DOHH2 (cell line): Measurements from ENCODE around the gene SVIL.

ENCODE experiments used
- H3F3A ChIP-seq: fragments of 200-600 bp; sonication (generic), shearing (Covaris generic); 2 replicates; pipeline ENCODE4 v1.6.0; 2016; ENCODE audit warnings: antibody characterized with exemption, mild to moderate bottlenecking; ENCODE audit not compliant: control insufficient read depth, insufficient read depth
- H3K27ac ChIP-seq: fragments of 200-600 bp; sonication (generic); 2 replicates; pipeline ENCODE4 v1.5.1; 2014; ENCODE audit warnings: low read depth, mild to moderate bottlenecking, low read length, moderate library complexity
- H3K27me3 ChIP-seq: fragments of 200-600 bp; sonication (generic); 2 replicates; pipeline ENCODE4 v1.6.1; 2014; ENCODE audit warnings: mild to moderate bottlenecking, low read length, mixed read lengths; ENCODE audit not compliant: control insufficient read depth
- H3K36me3 ChIP-seq: fragments of 200-600 bp; sonication (generic); 2 replicates; pipeline ENCODE4 v1.6.1; 2014; ENCODE audit warnings: mild to moderate bottlenecking, low read length, moderate library complexity, mixed read lengths; ENCODE audit not compliant: control insufficient read depth
- H3K4me1 ChIP-seq: fragments of 200-600 bp; sonication (generic); 2 replicates; pipeline ENCODE4 v1.6.1; 2014; ENCODE audit warnings: mild to moderate bottlenecking, low read length, mixed read lengths; ENCODE audit not compliant: control insufficient read depth
- H3K4me2 ChIP-seq: fragments of 200-600 bp; sonication (generic); 2 replicates; pipeline ENCODE4 v1.6.0; 2014; ENCODE audit warnings: mild to moderate bottlenecking, low read length, moderate library complexity
- H3K4me3 ChIP-seq: fragments of 200-600 bp; sonication (generic); 2 replicates; pipeline ENCODE4 v1.5.1; 2014; ENCODE audit warnings: mild to moderate bottlenecking, low read length, mixed read lengths
- H3K79me2 ChIP-seq: fragments of 200-600 bp; sonication (generic); 2 replicates; pipeline ENCODE4 v1.6.1; 2014; ENCODE audit warnings: mild to moderate bottlenecking, low read length, mixed read lengths; ENCODE audit not compliant: control insufficient read depth
- H3K9me2 ChIP-seq: fragments of 200-600 bp; sonication (generic); replicated peaks from 2 replicates; pipeline ENCODE4 v1.6.1; 2014; ENCODE audit warnings: mild to moderate bottlenecking, low read length, mixed read lengths; ENCODE audit not compliant: control insufficient read depth
- H3K9me3 ChIP-seq: fragments of 200-600 bp; sonication (generic); 2 replicates; pipeline ENCODE4 v1.6.1; 2014; ENCODE audit warnings: antibody characterized with exemption, low read length, mixed read lengths; ENCODE audit not compliant: control insufficient read depth, insufficient read depth
- H4K20me1 ChIP-seq: fragments of 200-600 bp; sonication (generic); 2 replicates; pipeline ENCODE4 v1.6.0; 2014; ENCODE audit warnings: low read depth, mild to moderate bottlenecking, antibody characterized with exemption, low read length, moderate library complexity; ENCODE audit not compliant: control insufficient read depth, insufficient read depth
- CTCF ChIP-seq: fragments of 200-600 bp; sonication (generic); IDR thresholded peaks from one replicate; pipeline ENCODE4 v1.5.1; 2014; ENCODE audit warnings: antibody characterized with exemption, mild to moderate bottlenecking, low read depth, low read length; ENCODE audit not compliant: poor library complexity, severe bottlenecking
- EZH2phosphoT487 ChIP-seq: fragments of 200-600 bp; sonication (generic); IDR thresholded peaks from 2 replicates; pipeline ENCODE4 v1.6.1; 2017; ENCODE audit warnings: borderline replicate concordance, mild to moderate bottlenecking, antibody characterized with exemption, low read length, moderate library complexity, mixed read lengths

Gene SVIL

GRCh38 chr10:29555746-29556481 lies 78.9 kb downstream of the SVIL start:
- H3K4me3 ChIP-seq: no peak overlapping the region
- H3K27ac ChIP-seq: no peak overlapping the region
- no peaks in the 10 kb centered on the region for H4K20me1 ChIP-seq
- TF ChIP-seq EZH2phosphoT487: no peak
- TF ChIP-seq CTCF: no peak
- H3K27me3 ChIP-seq: no peaks in the 10 kb centered on the region
- H3K36me3 ChIP-seq: no peaks in the 10 kb centered on the region
- no peaks in the 10 kb centered on the region for H3K9me3 ChIP-seq
- no peak overlapping the region for H3K4me2 ChIP-seq
- no peaks in the 10 kb centered on the region for H3K9me2 ChIP-seq
- H3K79me2 ChIP-seq: no peaks in the 10 kb centered on the region
- H3K4me1 ChIP-seq: no peaks in the 10 kb centered on the region
- no peaks in the 10 kb centered on the region for H3F3A ChIP-seq

GRCh38 chr10:29555091-29555745 lies 79.6 kb downstream of the SVIL start:
- Histone ChIP-seq H3K79me2 (no peaks in the 10 kb centered on the region), H3F3A (no peaks in the 10 kb centered on the region), H3K27ac (no peak overlapping the region), H3K4me2 (no peak overlapping the region), H3K36me3 (no peaks in the 10 kb centered on the region), H3K9me3 (no peaks in the 10 kb centered on the region), H3K4me1 (no peaks in the 10 kb centered on the region), H3K4me3 (no peak overlapping the region), H4K20me1 (no peaks in the 10 kb centered on the region), H3K27me3 (no peaks in the 10 kb centered on the region), H3K9me2 (no peaks in the 10 kb centered on the region)
- TF ChIP-seq CTCF (no peak), EZH2phosphoT487 (no peak)

- H4K20me1 ChIP-seq: no peaks in the 10 kb centered on the region
- H3K27ac ChIP-seq: no peak overlapping the region
- no peak overlapping the region for H3K4me3 ChIP-seq
- H3K79me2 ChIP-seq: no peaks in the 10 kb centered on the region
- H3K27me3 ChIP-seq: no peaks in the 10 kb centered on the region
- H3F3A ChIP-seq: no peaks in the 10 kb centered on the region
- TF ChIP-seq CTCF (no peak), EZH2phosphoT487 (no peak)
- no peak overlapping the region for H3K4me2 ChIP-seq
- no peaks in the 10 kb centered on the region for H3K9me3 ChIP-seq
- no peaks in the 10 kb centered on the region for H3K4me1 ChIP-seq
- H3K36me3 ChIP-seq: no peaks in the 10 kb centered on the region
- no peaks in the 10 kb centered on the region for H3K9me2 ChIP-seq
Measured at GRCh38 chr10:29554660-29555059, 80.1 kb downstream of the SVIL start.
